Upper lobe of left lung (tissue), 6 donors: ENCODE data around the gene AZGP1. TPM values are rescaled to one million over a fixed set of nuclear protein-coding genes. Genes with fewer than 3 reads are reported as not detected.
"Not testable (repeated sequence)": the region's sequence is repeated elsewhere in the genome, so short reads cannot be mapped to it uniquely, and the experiment has no call there.

Source experiments
- ATAC-seq, 2 donors: fragments of 200-7000 bp; cut with Tn5 transposase; one replicate each; pipeline ENCODE4 v1.9.1; 2022; ENCODE audit warnings: mild to moderate bottlenecking in 2 of 2, moderate library complexity in 2 of 2; ENCODE audit not compliant: low FRiP score in 2 of 2
- DNase-seq, 2 donors: peaks; one replicate each; pipeline ENCODE4 v3.0.0-alpha.2; 2019 to 2020
- H3K27ac ChIP-seq, 4 donors: fragments of 200-600 bp; sonication (generic); one replicate each; pipeline ENCODE4 v1.5.1; 2016 to 2019
- H3K27me3 ChIP-seq, 4 donors: fragments of 200-600 bp; sonication (generic); one replicate each; pipeline ENCODE4 v1.5.1; 2017 to 2019
- H3K36me3 ChIP-seq, 4 donors: fragments of 200-600 bp; sonication (generic); one replicate each; pipeline ENCODE4 v1.5.1; 2016 to 2019
- H3K4me1 ChIP-seq, 4 donors: fragments of 200-600 bp; sonication (generic); one replicate each; pipeline ENCODE4 v1.5.1; 2018 to 2019
- H3K4me3 ChIP-seq, 4 donors: fragments of 200-600 bp; sonication (generic); one replicate each; pipeline ENCODE4 v1.5.1; 2017 to 2019; ENCODE audit warnings: mild to moderate bottlenecking in 2 of 4, moderate library complexity in 1 of 4
- H3K9me3 ChIP-seq, 4 donors: fragments of 200-600 bp; sonication (generic); one replicate each; pipeline ENCODE4 v1.5.1; 2018 to 2019
- EP300 ChIP-seq, 4 donors: sonication (generic); formaldehyde crosslinking; IDR thresholded peaks; one replicate each; pipeline ENCODE4 v1.5.1; 2017; ENCODE audit warnings: antibody characterized with exemption in 4 of 4, control low read depth in 2 of 4
- POLR2A ChIP-seq, 4 donors: fragments of 450-650 bp; IDR thresholded peaks; one replicate each; pipeline ENCODE4 v1.5.1; 2016 to 2017; ENCODE audit warnings: antibody characterized with exemption in 4 of 4, mild to moderate bottlenecking in 2 of 4
- POLR2AphosphoS5 ChIP-seq, 2 donors: sonication (generic); formaldehyde crosslinking; IDR thresholded peaks; one replicate each; pipeline ENCODE4 v1.5.1; 2017; ENCODE audit warnings: antibody characterized with exemption in 2 of 2
- WGBS, 2 donors: methylation state at CpG; one replicate each; pipeline ENCODE4 v1.1.5; 2017 to 2018; 5-methylcytosine and 5-hydroxymethylcytosine counted together
- total RNA-seq, 6 donors: library from RNA; depleted of rRNA in 4 of 6; stranded (reverse); fragments of >200 nt in 4 of 6; gene quantifications; one replicate each; pipeline versions ENCODE4 v1.1.0 to v1.2.1, GENCODE V29; 2016 to 2021
- TF ChIP-seq, protein P1 (sequence below), 6 experiments: fragments of 450-650 bp in 4 of 6; fragments of 200-600 bp in 2 of 6; sonication (generic) in 2 of 6; IDR thresholded peaks; one replicate each; pipeline ENCODE4 v1.5.1; 2016 to 2019; ENCODE audit warnings: antibody characterized with exemption in 6 of 6
- donor health status: DM: no; HTN: no; CAD: no; lungs with moderate emphysema.
- donor health status: DM: no; HTN: yes; CAD: no; lungs with severe emphysema.

The AZGP1 gene
- total RNA-seq, 6 donors from 2014 or later, result 2.3 to 35.6 (median 28.8) TPM

- TF ChIP-seq POLR2AphosphoS5 (IDR thresholded peaks at IDR 0.05) (no peak), POLR2A (IDR thresholded peaks at IDR 0.05) (no peak), EP300 (IDR thresholded peaks at IDR 0.05) (no peak)
- TF ChIP-seq, protein P1, sequence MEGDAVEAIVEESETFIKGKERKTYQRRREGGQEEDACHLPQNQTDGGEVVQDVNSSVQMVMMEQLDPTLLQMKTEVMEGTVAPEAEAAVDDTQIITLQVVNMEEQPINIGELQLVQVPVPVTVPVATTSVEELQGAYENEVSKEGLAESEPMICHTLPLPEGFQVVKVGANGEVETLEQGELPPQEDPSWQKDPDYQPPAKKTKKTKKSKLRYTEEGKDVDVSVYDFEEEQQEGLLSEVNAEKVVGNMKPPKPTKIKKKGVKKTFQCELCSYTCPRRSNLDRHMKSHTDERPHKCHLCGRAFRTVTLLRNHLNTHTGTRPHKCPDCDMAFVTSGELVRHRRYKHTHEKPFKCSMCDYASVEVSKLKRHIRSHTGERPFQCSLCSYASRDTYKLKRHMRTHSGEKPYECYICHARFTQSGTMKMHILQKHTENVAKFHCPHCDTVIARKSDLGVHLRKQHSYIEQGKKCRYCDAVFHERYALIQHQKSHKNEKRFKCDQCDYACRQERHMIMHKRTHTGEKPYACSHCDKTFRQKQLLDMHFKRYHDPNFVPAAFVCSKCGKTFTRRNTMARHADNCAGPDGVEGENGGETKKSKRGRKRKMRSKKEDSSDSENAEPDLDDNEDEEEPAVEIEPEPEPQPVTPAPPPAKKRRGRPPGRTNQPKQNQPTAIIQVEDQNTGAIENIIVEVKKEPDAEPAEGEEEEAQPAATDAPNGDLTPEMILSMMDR (IDR thresholded peaks at IDR 0.05), result no peak
- peak in 1 of 2 donors; percentile 53 for DNase-seq
- peaks cover 13 to 45% (median 17%) of the 10 kb centered on the region in 4 donors for H3K4me1 ChIP-seq
- H3K27ac ChIP-seq, result peak overlapping the region in 2 of 4 donors; percentile 36 to 39
- H3K27me3 ChIP-seq, result no peaks in the 10 kb centered on the region
- H3K4me3 ChIP-seq, result no peak overlapping the region
- no peaks in the 10 kb centered on the region for H3K9me3 ChIP-seq
- no peak for ATAC-seq
- 53 to 70% methylated on average over 18 to 21 of the region's 21 CpGs for WGBS, 2 donors
- H3K36me3 ChIP-seq, result no peaks in the 10 kb centered on the region
Observed at GRCh38 chr7:99992330-99993038, 16.7 kb upstream of the AZGP1 start.

DNA sequence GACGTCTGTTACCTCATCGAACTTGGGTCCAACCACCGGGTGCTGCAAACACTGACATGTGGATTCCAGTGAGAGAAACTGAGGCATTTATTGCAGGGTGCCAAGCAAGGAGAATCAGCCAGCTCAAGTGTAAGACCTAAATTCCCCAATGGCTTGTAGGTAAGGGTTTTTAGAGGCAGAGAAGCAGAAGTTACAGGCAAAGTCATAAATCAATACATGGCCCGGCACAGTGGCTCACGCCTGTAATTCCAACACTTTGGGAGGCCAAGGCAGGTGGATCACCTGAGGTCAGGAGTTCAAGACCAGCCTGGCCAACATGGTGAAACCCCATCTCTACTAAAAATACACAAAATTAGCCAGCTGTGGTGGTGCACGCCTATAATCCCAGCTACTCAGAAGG is 15.7 kb upstream of the AZGP1 start:
- peaks cover 7 to 40% (median 15%) of the 10 kb centered on the region in 4 donors for H3K4me1 ChIP-seq
- H3K36me3 ChIP-seq, H3K27me3 ChIP-seq, H3K9me3 ChIP-seq, H3K4me3 ChIP-seq, ATAC-seq, DNase-seq: not testable (repeated sequence)
- WGBS, 2 donors, result 73 to 75% methylated on average over 6 of the region's 6 CpGs
- H3K27ac ChIP-seq, result peak overlapping the region in 1 of 4 donors; percentile 36

DNA sequence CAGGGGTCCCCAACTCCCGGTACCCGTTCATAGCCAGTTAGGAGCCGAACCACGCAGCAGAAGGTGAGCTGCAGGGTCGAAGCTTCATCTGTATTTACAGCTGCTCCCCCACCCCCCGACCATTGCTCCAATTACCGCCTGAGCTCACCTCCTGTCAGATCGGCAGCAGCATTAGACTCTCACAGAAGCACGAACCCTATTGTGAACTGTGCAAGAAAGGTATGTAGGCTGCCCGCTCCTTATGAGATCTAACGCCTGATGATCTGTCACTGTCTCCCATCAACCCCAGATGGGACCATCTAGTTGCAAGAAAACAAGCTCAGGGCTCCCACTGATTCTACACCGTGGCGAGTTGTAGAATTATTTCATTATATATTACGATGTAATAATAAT is 14.6 kb upstream of the AZGP1 start:
- no peak overlapping the region for H3K4me3 ChIP-seq
- no peaks in the 10 kb centered on the region for H3K9me3 ChIP-seq
- no peak overlapping the region for H3K27ac ChIP-seq
- DNase-seq (no peak), ATAC-seq (no peak)
- H3K4me1 ChIP-seq, result peaks cover 7 to 40% (median 15%) of the 10 kb centered on the region in 4 donors
- TF ChIP-seq EP300 (IDR thresholded peaks at IDR 0.05), result no peak
- no peak for TF ChIP-seq POLR2A (IDR thresholded peaks at IDR 0.05)
- no peak for TF ChIP-seq POLR2AphosphoS5 (IDR thresholded peaks at IDR 0.05)
- TF ChIP-seq, protein P1 (IDR thresholded peaks at IDR 0.05), result no peak
- H3K36me3 ChIP-seq, result no peaks in the 10 kb centered on the region
- H3K27me3 ChIP-seq, result no peaks in the 10 kb centered on the region
- 48 to 55% methylated on average over 10 to 14 of the region's 14 CpGs for WGBS, 2 donors

- TF ChIP-seq, protein P1 (IDR thresholded peaks at IDR 0.05), result no peak
- TF ChIP-seq POLR2AphosphoS5 (IDR thresholded peaks at IDR 0.05) (no peak), POLR2A (IDR thresholded peaks at IDR 0.05) (no peak), EP300 (IDR thresholded peaks at IDR 0.05) (no peak)
- DNase-seq (no peak), ATAC-seq (no peak)
- Histone ChIP-seq H3K4me1 (peaks cover 1 to 20% (median 6%) of the 10 kb centered on the region in 4 donors), H3K36me3 (no peaks in the 10 kb centered on the region), H3K27me3 (no peaks in the 10 kb centered on the region), H3K27ac (no peak overlapping the region), H3K9me3 (no peaks in the 10 kb centered on the region), H3K4me3 (no peak overlapping the region)
- 76 to 92% methylated on average over 5 of the region's 5 CpGs for WGBS, 2 donors
Observed at GRCh38 chr7:99987846-99988245, 12.0 kb upstream of the AZGP1 start.

DNA sequence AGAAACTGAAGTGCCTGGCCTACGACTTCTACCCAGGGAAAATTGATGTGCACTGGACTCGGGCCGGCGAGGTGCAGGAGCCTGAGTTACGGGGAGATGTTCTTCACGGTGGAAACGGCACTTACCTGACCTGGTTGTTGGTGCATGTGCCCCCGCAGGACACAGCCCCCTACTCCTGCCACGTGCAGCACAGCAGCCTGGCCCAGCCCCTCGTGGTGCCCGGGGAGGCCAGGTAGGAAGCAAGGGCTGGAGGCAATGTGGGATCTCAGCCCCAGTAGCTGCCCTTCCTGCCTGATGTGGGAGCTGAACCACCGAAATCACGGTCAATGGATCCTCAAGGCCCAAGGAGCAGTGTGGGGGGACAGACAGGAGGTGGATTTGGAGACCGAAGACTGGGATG is 11.5 kb upstream of the AZGP1 start:
- 73 to 88% methylated on average over 7 to 13 of the region's 14 CpGs for WGBS, 2 donors
- not testable (repeated sequence) for ATAC-seq, H3K9me3 ChIP-seq, H3K36me3 ChIP-seq, H3K4me3 ChIP-seq, H3K27ac ChIP-seq, H3K27me3 ChIP-seq
- DNase-seq, result peak in 1 of 2 donors; percentile 72
- peaks cover 0 to 17% (median 3%) of the 10 kb centered on the region in 4 donors for H3K4me1 ChIP-seq

DNA sequence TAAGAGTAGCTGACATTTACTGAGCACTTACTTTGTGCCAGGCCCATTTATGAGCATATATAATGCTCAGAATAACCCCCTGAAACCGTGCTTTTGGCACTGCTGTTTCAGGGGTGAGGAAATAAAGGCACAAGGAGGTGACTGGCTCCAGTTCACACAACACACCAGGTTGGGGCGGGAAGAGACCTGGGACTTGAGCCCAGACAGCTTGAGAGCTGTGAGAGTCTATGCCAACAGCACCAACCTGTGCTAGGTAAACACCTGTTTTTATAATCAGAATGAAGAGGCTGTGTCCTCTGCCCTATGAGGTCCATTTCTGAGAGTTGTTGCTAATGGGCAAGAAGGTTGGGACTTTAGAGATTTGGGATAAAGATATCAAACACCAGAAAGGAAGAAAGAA is 8.8 kb upstream of the AZGP1 start:
- H3K4me3 ChIP-seq, result no peak overlapping the region
- no peaks in the 10 kb centered on the region for H3K36me3 ChIP-seq
- ATAC-seq (no peak), DNase-seq (no peak)
- H3K27me3 ChIP-seq, result no peaks in the 10 kb centered on the region
- no peaks in the 10 kb centered on the region for H3K9me3 ChIP-seq
- TF ChIP-seq, protein P1 (IDR thresholded peaks at IDR 0.05), result no peak
- TF ChIP-seq EP300 (IDR thresholded peaks at IDR 0.05) (no peak), POLR2AphosphoS5 (IDR thresholded peaks at IDR 0.05) (no peak), POLR2A (IDR thresholded peaks at IDR 0.05) (no peak)
- H3K4me1 ChIP-seq, result no peaks in the 10 kb centered on the region
- 72 to 76% methylated on average over 2 of the region's 2 CpGs for WGBS, 2 donors
- no peak overlapping the region for H3K27ac ChIP-seq

GRCh38 chr7:99981066-99981465 is 5.2 kb upstream of the AZGP1 start:
- not testable (repeated sequence) for H3K27ac ChIP-seq, DNase-seq, H3K27me3 ChIP-seq, H3K4me1 ChIP-seq, ATAC-seq, H3K36me3 ChIP-seq, H3K9me3 ChIP-seq, H3K4me3 ChIP-seq
- whole genome bisulfite sequencing, 2 donors, result 89 to 95% methylated on average over 7 of the region's 7 CpGs

DNA sequence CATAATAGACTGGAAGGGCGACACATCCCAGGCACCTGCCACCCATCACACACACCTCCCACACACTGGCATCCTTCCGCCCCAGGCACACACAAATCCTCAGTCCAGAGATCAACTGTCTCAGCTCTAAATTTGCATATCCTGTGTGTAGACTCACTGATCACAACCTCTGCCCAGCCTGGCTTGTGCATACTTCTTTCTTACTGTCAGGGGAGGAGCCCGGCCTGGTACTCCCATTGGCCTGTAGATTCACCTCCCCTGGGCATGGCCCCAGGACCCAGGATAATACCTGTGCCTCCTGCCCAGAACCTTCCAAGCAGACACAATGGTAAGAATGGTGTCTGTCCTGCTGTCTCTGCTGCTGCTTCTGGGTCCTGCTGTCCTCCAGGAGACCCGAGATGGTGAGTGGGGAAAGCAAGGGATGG is 4.6 kb upstream of the AZGP1 start:
- peak in 1 of 2 donors; percentile 28 for ATAC-seq

More for the DNA sequence above, 4.6 kb upstream of the AZGP1 start:
- WGBS, 2 donors, result 63 to 67% methylated on average over 3 to 4 of the region's 4 CpGs
- not testable (repeated sequence) for H3K4me3 ChIP-seq, H3K9me3 ChIP-seq, H3K4me1 ChIP-seq, H3K27ac ChIP-seq, H3K27me3 ChIP-seq, DNase-seq, H3K36me3 ChIP-seq
